HAP-1 (cell line): Measurements from ENCODE around the gene CRY2.

Experiments
- DNase-seq, 2 experiments: peaks; one replicate each; pipeline ENCODE4 v3.0.0-alpha.2; 2016 to 2020; ENCODE audit warnings: low spot score in 2 of 2
- H3K27me3 ChIP-seq: fragments of 250-450 bp; sonication (Bioruptor Pico); 2 replicates; pipeline ENCODE4 v1.5.1; 2020; ENCODE audit warnings: low read depth, mild to moderate bottlenecking, moderate library complexity
- H3K36me3 ChIP-seq: fragments of 250-450 bp; sonication (Bioruptor Pico); replicated peaks from 2 replicates; pipeline ENCODE4 v1.5.1; 2020; ENCODE audit warnings: mild to moderate bottlenecking
- H3K4me1 ChIP-seq: fragments of 250-450 bp; sonication (Bioruptor Pico); 2 replicates; pipeline ENCODE4 v1.5.1; 2020; ENCODE audit warnings: mild to moderate bottlenecking
- H3K4me3 ChIP-seq: fragments of 250-450 bp; sonication (Bioruptor Pico); 2 replicates; pipeline ENCODE4 v1.5.1; 2020; ENCODE audit warnings: mild to moderate bottlenecking, moderate library complexity
- H3K9me3 ChIP-seq: fragments of 250-450 bp; sonication (Bioruptor Pico); 2 replicates; pipeline ENCODE4 v1.5.1; 2020; ENCODE audit warnings: mild to moderate bottlenecking, moderate library complexity
- in situ Hi-C: fragments of 300-500 bp; cut with MboI; formaldehyde crosslinking; loops from 3 replicates; pipeline ENCODE4 v1.14.3; 2020; ENCODE audit warnings: low sequenced_read_pairs, inconsistent platforms, mixed read lengths

Gene CRY2

DNA sequence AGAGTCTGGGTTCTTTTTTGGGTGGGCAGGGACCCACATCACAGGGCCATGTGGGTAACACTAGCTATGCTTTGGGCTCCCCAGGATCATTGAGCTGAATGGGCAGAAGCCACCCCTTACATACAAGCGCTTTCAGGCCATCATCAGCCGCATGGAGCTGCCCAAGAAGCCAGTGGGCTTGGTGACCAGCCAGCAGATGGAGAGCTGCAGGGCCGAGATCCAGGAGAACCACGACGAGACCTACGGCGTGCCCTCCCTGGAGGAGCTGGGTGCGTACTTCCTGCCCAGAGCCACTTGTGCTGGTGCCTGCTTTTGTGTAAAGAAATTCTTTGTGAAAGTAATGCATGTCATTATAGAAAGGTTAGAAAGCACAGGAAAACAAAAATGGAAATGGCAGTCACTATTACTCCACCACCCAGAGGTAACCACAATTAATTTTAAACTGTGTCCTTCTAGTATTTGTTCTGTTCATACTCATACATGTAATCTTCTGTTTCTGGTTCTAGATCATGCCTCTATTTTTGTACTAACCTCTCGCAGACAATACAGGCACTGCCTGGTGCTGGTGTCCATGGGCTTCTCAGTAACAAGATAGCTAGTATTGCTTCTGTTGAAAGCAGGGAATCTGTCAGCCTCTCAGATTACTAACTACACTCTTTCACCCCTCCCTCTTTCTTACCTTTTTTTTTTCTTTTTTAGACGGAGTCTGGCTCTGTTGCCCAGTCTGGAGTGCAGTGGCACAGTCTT, 13.7 kb downstream of the CRY2 start:
- DNase-seq = no peak
- no peaks in the 10 kb centered on the region for H3K4me1 ChIP-seq
- H3K4me3 ChIP-seq = no peak overlapping the region
- no peaks in the 10 kb centered on the region for H3K9me3 ChIP-seq
- H3K27me3 ChIP-seq = no peaks in the 10 kb centered on the region
- in situ Hi-C loops = no loop called here
- peaks cover 37% of the 10 kb centered on the region for H3K36me3 ChIP-seq

DNA sequence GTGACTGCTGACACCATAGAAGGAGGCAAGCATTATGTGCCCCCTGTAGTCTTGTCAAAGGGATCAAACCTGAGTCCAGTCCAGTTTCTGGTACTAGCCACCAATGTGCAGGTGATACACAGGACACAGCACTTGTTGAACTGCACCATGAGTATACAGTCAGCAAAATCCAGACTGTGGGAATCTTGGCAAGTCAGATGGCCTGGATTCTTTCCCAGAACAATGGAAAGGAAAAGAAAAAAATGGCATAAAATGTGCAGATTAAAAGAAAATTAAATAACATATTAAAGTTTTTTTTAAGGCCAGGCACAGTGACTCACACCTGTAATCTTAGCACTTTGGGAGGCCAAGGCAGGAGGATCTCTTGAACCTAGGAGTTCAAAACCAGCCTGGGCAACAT, 16.8 kb downstream of the CRY2 start:
- Histone ChIP-seq H3K36me3 (peaks cover 27% of the 10 kb centered on the region), H3K4me1 (no peaks in the 10 kb centered on the region)
- in situ Hi-C loops = no loop called here

DNA sequence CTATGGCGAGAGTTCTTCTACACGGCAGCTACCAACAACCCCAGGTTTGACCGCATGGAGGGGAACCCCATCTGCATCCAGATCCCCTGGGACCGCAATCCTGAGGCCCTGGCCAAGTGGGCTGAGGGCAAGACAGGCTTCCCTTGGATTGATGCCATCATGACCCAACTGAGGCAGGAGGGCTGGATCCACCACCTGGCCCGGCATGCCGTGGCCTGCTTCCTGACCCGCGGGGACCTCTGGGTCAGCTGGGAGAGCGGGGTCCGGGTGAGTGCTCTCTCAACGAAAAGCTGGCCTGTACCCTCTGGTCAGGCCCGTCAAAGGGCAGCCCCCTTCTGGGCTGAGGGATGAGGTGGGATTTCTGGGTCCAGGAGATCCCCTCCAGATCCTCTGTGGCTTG, 22.3 kb downstream of the CRY2 start:
- Histone ChIP-seq H3K4me1 (no peaks in the 10 kb centered on the region), H3K4me3 (no peak overlapping the region), H3K27me3 (no peaks in the 10 kb centered on the region), H3K9me3 (no peaks in the 10 kb centered on the region), H3K36me3 (peaks cover 42% of the 10 kb centered on the region)
- in situ Hi-C loops = no loop called here
- no peak for DNase-seq

More for the DNA sequence above, 16.8 kb downstream of the CRY2 start:
- Histone ChIP-seq H3K4me3 (no peak overlapping the region), H3K9me3 (no peaks in the 10 kb centered on the region), H3K27me3 (no peaks in the 10 kb centered on the region)
- DNase-seq = no peak

DNA sequence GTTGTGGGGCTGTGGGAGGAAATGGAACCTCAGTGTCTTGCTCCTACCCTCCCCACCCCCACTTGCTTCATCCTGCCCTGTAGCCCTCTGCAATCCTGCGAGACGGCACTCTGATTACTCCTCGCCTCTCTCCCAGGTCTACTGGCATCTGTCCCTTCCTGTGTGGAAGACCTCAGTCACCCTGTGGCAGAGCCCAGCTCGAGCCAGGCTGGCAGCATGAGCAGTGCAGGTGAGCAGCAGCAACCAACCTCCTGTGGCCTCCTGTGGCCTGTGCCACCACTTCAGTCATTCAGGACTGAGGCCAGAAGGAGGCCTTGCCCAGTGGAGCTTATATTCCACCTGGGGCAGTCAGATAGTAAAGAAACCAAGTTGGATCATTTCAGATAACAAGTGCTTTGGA, 23.4 kb downstream of the CRY2 start:
- DNase-seq = no peak
- in situ Hi-C loops = no loop called here
- H3K9me3 ChIP-seq = no peaks in the 10 kb centered on the region
- H3K27me3 ChIP-seq = no peaks in the 10 kb centered on the region
- peaks cover 42% of the 10 kb centered on the region for H3K36me3 ChIP-seq
- H3K4me1 ChIP-seq = no peaks in the 10 kb centered on the region
- no peak overlapping the region for H3K4me3 ChIP-seq

DNA sequence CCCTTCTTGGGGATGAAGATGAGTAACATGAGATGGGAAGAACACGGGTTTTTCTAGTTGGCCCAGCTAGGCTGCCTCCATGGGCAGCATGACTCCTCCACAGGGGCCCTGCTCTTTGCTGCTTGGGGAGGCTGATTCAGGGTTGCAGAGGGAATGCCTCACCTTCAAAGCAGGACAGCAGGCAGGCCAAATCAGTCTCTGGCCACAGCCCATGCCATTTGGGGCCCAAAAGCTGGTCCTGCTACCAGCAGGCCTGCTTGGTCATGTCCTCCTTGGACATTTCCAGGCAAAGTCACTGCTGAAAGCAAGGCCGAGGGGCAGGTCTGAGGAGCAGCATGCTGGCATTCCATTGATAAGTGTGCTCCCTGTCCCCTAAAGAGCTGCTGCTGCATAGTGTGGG, 24.4 kb downstream of the CRY2 start:
- H3K36me3 ChIP-seq = peaks cover 42% of the 10 kb centered on the region
- in situ Hi-C loops = no loop called here
- peaks cover 6% of the 10 kb centered on the region for H3K4me1 ChIP-seq
- H3K27me3 ChIP-seq = no peaks in the 10 kb centered on the region
- no peak for DNase-seq
- H3K4me3 ChIP-seq = no peak overlapping the region
- no peaks in the 10 kb centered on the region for H3K9me3 ChIP-seq

DNA sequence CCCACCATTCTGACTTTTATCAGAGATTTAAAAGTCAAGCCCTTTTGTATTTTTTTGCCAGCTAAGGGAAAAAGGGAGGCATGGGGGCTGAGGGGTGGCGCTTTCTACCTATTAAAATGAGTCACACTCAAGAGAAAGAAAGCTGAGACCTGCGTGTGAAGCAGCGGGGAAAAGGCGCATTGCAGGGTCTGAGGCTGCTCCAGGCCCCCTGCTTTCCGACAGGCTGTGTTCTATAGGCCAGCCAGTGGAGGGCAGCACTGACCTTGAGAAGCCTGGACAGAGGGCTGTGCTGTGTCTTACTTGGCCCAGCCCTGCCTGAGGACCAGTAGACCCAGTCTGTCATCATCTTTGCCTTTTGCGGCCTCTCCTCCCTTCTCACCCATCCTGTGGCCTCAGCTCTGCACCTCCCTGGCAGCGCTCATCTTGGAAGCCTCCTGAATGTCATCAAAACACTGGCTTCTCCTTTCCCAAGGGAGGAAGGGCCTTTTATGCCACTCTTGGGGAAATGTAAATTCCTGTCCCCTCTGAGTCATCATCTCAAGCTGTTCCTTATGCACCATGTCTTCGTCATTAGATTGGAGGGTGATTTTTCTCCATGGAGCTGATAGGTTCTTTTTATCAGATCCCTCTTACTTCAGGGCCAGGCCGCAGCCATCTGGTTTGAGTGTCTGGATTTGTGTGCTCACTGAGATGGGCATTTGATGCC, 25.5 kb downstream of the CRY2 start:
- in situ Hi-C loops = no loop called here
- DNase-seq = peak; percentile 38 to 76
- Histone ChIP-seq H3K4me1 (peaks cover 6% of the 10 kb centered on the region), H3K27me3 (no peaks in the 10 kb centered on the region), H3K4me3 (no peak overlapping the region), H3K36me3 (peaks cover 46% of the 10 kb centered on the region), H3K9me3 (no peaks in the 10 kb centered on the region)

DNA sequence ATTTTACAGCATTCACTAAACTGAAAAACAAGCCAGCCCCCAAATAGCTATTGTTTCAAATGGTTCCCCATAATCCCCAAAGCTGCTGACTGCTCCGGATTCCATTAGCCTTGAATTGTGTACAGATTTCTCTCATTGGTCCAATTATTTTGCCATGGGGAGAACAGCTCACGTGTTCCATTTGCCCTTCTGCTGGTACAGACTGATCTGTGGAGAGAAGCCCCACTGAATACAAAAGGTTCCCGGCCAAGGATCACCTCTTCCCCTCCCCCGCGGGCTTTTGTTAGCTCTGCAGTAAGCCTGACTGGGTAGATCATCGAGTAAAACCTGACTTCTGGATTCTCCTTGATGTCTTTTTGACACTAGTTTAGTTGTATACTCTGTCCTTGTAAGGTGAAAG, 29.1 kb downstream of the CRY2 start:
- no peak overlapping the region for H3K4me3 ChIP-seq
- H3K4me1 ChIP-seq = peaks cover 6% of the 10 kb centered on the region
- in situ Hi-C loops = no loop called here
- H3K36me3 ChIP-seq = peaks cover 27% of the 10 kb centered on the region
- DNase-seq = peak in 1 of 2 experiments; percentile 64
- H3K9me3 ChIP-seq = no peaks in the 10 kb centered on the region
- H3K27me3 ChIP-seq = no peaks in the 10 kb centered on the region

DNA sequence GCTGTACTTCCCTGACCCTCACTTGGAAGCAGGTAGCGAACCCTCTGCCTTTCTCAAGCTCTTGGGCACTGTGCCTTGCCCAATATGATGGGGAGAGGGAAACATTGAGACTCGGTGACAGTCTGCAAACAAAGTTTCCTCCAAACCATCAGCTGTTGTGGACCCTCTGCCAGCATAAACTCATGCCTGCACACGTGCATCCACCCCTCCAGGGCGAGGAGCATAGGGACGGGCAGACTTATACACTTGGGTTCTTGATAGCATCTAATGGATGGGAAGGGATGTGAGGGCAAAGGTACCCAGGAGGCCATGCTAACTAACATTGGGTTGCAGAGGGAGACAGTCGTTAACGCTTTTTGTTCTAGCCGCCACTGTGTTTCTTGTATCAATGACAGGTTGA, 29.9 kb downstream of the CRY2 start:
- H3K9me3 ChIP-seq = no peaks in the 10 kb centered on the region
- no peak overlapping the region for H3K4me3 ChIP-seq
- H3K27me3 ChIP-seq = no peaks in the 10 kb centered on the region
- peaks cover 6% of the 10 kb centered on the region for H3K4me1 ChIP-seq
- peaks cover 27% of the 10 kb centered on the region for H3K36me3 ChIP-seq
- DNase-seq = no peak
- in situ Hi-C loops = no loop called here

DNA sequence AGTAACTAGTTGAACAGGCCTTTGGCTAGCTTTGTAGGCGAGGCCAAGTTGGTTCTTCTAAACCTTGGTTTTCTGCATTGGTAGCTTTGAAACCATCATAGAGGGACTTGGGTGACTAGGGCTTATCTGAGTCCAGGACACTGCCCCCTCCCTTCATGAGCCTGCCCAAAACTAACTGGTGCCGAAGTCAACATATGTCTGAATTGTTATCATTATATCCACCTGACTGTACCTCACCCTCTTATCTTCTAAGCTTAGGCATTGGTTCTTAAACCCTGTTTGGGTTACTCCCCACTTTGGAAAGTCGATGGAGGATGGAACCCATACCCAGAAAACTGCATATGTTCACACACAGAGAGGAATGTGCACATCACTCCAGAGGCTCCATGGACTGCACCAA, 30.6 kb downstream of the CRY2 start:
- DNase-seq = no peak
- Histone ChIP-seq H3K27me3 (no peaks in the 10 kb centered on the region), H3K9me3 (no peaks in the 10 kb centered on the region), H3K36me3 (peaks cover 21% of the 10 kb centered on the region), H3K4me1 (peaks cover 6% of the 10 kb centered on the region), H3K4me3 (no peak overlapping the region)
- in situ Hi-C loops = no loop called here

DNA sequence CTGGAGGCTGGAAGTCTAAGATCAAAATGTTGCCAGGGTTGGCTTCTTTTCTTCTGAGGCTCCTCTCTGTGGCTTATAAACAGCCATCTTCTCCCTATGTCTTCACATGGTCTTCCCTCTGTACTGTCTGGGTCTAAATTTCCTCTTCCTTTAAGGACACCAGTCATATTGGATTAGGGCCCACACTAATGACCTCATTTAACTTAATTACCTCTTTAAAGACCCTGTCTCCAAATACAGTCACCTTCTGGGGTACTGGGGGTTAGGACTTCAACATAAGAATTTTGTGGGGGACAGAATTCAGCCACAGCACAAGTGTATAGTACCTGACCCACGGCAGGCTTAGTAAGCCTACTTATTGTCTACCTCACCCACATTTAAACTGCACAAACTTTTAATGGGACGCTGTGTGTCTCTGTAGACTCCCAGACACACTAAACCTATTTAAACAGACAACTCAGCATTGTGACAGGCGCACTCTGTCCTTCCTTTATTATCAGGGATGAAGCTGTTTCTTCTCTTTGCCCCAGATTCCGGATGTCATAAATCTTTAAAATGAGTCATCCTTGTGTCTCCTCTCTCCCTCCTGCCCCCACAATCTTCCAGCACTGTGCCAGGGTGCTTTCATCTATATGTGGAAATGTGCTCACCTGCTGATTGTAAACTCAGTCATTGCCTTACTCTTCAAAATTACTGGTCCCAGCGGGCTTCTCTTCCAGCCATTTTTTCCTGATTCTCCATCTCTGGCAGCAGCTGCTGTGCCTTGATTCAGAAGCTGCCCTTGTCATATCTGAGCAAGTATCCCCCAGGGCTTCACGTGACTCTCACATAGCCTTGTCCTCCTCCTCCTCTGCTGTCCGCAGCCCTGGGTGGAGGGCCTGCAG, 32.8 kb downstream of the CRY2 start:
- DNase-seq = no peak
- peaks cover 13% of the 10 kb centered on the region for H3K36me3 ChIP-seq
- H3K4me3 ChIP-seq = no peak overlapping the region
- in situ Hi-C loops = no loop called here
- H3K27me3 ChIP-seq = no peaks in the 10 kb centered on the region
- no peaks in the 10 kb centered on the region for H3K9me3 ChIP-seq
- H3K4me1 ChIP-seq = peaks cover 6% of the 10 kb centered on the region

DNA sequence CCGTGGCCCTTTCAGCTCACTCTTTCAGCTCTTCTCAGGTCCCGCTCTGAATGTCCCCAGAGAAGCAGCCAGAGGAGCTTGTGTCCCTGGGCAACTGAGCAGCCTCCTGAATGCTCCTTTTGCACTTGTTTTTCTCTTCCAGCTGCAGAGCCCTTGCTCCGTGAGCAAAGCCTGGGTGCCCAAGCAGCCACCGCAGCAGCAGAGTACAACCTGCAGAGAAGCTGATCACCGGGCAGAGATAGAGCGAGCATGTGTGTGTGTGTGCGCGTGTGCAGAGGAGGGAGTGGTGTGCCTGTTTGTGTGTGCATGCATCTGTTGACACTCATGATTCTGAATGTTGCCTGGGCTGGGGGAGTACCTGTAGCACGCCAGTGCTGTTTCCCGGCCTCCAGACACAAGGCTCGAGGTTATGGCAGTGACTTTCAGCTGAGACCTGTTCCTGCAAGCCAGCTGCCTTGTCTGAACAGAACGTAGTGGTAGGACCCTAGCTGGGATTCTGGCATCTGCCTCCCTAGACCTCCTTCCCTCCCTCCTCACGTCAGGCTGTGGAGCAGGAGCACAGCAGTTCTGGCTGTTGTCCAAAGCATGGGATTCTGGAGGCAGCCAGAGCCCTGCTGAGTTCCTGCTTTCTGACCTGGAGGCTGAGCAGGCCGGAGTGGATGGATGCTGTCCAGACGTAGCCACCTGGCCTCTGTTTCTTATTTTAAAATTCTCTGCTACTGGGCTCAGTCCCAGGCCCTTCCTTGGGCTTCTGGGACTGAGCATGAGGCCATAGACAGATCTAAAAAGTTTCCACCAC, 33.7 kb downstream of the CRY2 start:
- H3K4me3 ChIP-seq = no peak overlapping the region
- no peaks in the 10 kb centered on the region for H3K27me3 ChIP-seq
- peaks cover 4% of the 10 kb centered on the region for H3K4me1 ChIP-seq
- no peak for DNase-seq
- peaks cover 13% of the 10 kb centered on the region for H3K36me3 ChIP-seq
- no peaks in the 10 kb centered on the region for H3K9me3 ChIP-seq
- in situ Hi-C loops = no loop called here

DNA sequence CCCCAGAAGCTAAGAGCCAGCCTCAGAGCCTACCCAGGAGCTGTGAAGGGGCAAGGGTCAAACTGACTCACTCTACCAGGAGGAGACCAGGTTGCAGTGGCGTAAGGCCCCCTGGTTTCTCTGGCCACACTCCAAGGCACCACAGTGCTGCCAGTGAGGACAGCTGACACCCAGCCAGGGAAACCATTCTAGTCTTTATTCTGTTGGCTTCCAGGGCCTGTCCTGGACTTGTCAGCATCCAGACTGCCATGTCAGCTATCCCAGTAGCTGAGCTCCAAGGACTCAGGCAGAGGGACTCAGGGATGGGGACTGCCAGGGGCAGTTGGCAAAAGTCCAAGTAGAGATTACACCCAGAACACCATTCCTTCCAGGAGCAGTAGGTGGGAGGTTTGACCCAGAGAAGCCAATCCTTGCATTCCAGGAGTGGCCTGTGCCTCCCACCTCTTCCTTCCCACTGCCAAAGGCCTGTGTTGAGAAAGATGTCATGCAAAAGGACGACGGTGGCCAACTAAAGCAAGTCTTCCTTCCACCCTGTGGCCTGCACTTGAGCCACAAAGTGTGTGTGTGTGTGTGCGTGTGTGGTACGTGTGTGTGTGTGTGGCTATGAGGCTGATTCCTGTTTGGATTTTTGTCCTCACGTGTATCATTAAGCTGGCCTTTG, 34.6 kb downstream of the CRY2 start:
- Histone ChIP-seq H3K4me3 (no peak overlapping the region), H3K27me3 (no peaks in the 10 kb centered on the region), H3K4me1 (no peaks in the 10 kb centered on the region; the same call in 1 of the 2 replicates), H3K36me3 (peaks cover 13% of the 10 kb centered on the region), H3K9me3 (no peaks in the 10 kb centered on the region)
- in situ Hi-C loops = no loop called here
- DNase-seq = no peak
